GM18507 (cell line): ENCODE measurements around the gene MT1A.

Experiments
- DNase-seq: peaks from one replicate; pipeline ENCODE4 v3.0.0; 2011; ENCODE audit warnings: low read depth; ENCODE audit not compliant: insufficient read length; ENCODE audit errors: extremely low spot score
- FAIRE-seq: peaks from 2 replicates; lab custom pipeline; 2011; peaks lifted over from hg19 to GRCh38; lab: Jason Lieb, UNC

The MT1A gene

GRCh38 chr16:56637814-56638750, at the start of gene MT1A:
Gene MT1A (plus strand): TSS chr16:56638666. CDS start chr16:56638739, 73 bp downstream.
- FAIRE-seq (no peak), DNase-seq (no peak)

- FAIRE-seq, result no peak
- DNase-seq, result no peak
These were observed 49.7 kb upstream of the MT1A start for GRCh38 chr16:56588781-56589140.

- FAIRE-seq (no peak), DNase-seq (no peak)
These were observed 49.1 kb upstream of the MT1A start, which contains the start of gene MT3 for GRCh38 chr16:56589141-56590039. Gene MT3 (plus strand): TSS chr16:56589528. CDS start chr16:56589591, 63 bp downstream.

GRCh38 chr16:56591377-56592060, 46.9 kb upstream of the MT1A start:
- DNase-seq, result no peak

GRCh38 chr16:56593573-56594291, 44.7 kb upstream of the MT1A start:
- no peak for FAIRE-seq
- no peak for DNase-seq

More at GRCh38 chr16:56591377-56592060, 46.9 kb upstream of the MT1A start:
- no peak for FAIRE-seq

GRCh38 chr16:56594292-56594619, 44.2 kb upstream of the MT1A start:
- DNase-seq (no peak), FAIRE-seq (no peak)

- peak; percentile 76 for FAIRE-seq
- no peak for DNase-seq
These were observed 38.0 kb upstream of the MT1A start for GRCh38 chr16:56600398-56600999.

GRCh38 chr16:56601325-56601724, 37.1 kb upstream of the MT1A start:
- DNase-seq, result no peak
- FAIRE-seq, result no peak

GRCh38 chr16:56603589-56603988, 34.9 kb upstream of the MT1A start:
- FAIRE-seq, result no peak
- DNase-seq, result no peak

GRCh38 chr16:56604966-56605365, 33.5 kb upstream of the MT1A start:
- FAIRE-seq (no peak), DNase-seq (no peak)

GRCh38 chr16:56605475-56605874, 33.0 kb upstream of the MT1A start:
- DNase-seq (no peak), FAIRE-seq (no peak)

GRCh38 chr16:56606071-56606475, 32.4 kb upstream of the MT1A start:
- DNase-seq, result no peak

GRCh38 chr16:56606476-56607108, 31.9 kb upstream of the MT1A start:
- DNase-seq (no peak), FAIRE-seq (no peak)

More at GRCh38 chr16:56606071-56606475, 32.4 kb upstream of the MT1A start:
- no peak for FAIRE-seq

- FAIRE-seq (no peak), DNase-seq (no peak)
These were observed 31.3 kb upstream of the MT1A start for GRCh38 chr16:56607109-56607618.

- DNase-seq (no peak), FAIRE-seq (no peak)
These were observed 30.8 kb upstream of the MT1A start for GRCh38 chr16:56607675-56608042.

GRCh38 chr16:56608043-56608875, 30.2 kb upstream of the MT1A start, which contains the start of gene MT2A:
Gene MT2A (plus strand): TSS chr16:56608584. CDS start chr16:56608656, 72 bp downstream.
- peak; percentile 86 for DNase-seq
- FAIRE-seq, result peak; percentile 61

- no peak for FAIRE-seq
- DNase-seq, result no peak
These were observed 29.5 kb upstream of the MT1A start for GRCh38 chr16:56608876-56609462.
